Right hindlimb (tissue), 1 donor: ENCODE data around the gene MYH6.

ENCODE experiments used
- DNase-seq: peaks from one replicate; pipeline ENCODE4 v3.0.0-alpha.2; 2018

Gene MYH6

DNA sequence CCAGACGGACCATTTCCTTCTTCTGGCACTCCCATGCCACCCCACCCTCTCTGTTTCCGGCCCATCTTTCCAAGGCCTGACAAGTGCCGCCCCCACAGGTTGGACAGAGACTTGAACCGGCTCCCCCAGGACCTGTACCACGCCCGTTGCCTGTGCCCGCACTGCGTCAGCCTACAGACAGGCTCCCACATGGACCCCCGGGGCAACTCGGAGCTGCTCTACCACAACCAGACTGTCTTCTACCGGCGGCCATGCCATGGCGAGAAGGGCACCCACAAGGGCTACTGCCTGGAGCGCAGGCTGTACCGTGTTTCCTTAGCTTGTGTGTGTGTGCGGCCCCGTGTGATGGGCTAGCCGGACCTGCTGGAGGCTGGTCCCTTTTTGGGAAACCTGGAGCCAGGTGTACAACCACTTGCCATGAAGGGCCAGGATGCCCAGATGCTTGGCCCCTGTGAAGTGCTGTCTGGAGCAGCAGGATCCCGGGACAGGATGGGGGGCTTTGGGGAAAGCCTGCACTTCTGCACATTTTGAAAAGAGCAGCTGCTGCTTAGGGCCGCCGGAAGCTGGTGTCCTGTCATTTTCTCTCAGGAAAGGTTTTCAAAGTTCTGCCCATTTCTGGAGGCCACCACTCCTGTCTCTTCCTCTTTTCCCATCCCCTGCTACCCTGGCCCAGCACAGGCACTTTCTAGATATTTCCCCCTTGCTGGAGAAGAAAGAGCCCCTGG is 32.4 kb downstream of the MYH6 start:
- DNase-seq: no peak

DNA sequence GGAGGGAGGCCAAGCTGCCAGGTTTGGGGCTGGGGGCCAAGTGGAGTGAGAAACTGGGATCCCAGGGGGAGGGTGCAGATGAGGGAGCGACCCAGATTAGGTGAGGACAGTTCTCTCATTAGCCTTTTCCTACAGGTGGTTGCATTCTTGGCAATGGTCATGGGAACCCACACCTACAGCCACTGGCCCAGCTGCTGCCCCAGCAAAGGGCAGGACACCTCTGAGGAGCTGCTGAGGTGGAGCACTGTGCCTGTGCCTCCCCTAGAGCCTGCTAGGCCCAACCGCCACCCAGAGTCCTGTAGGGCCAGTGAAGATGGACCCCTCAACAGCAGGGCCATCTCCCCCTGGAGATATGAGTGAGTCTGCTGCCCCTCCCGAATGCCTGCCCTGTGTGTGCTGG is 35.0 kb downstream of the MYH6 start:
- DNase-seq: no peak

DNA sequence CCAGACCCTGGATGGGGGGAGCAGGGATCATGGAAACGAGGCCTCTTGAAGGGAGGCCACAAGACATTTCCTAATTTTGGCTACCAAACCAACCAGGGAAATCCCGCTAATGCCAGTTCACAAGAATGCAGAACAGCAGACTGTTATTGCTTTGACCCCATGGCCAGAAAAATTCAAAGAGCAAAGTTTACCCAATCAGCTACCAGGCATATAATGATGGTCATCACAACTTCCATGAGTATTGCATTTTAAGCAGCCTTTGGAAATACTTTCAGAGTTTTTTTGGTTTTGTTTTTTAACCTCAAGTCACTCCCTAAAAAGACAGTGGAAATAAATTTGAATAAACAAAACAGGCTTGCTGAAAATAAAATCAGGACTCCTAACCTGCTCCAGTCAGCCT is 35.6 kb downstream of the MYH6 start, which contains the start of gene IL25:
Gene IL25, plus strand, starts transcription at position 301 of the 400 bp plus-strand sequence.
- no peak for DNase-seq

DNA sequence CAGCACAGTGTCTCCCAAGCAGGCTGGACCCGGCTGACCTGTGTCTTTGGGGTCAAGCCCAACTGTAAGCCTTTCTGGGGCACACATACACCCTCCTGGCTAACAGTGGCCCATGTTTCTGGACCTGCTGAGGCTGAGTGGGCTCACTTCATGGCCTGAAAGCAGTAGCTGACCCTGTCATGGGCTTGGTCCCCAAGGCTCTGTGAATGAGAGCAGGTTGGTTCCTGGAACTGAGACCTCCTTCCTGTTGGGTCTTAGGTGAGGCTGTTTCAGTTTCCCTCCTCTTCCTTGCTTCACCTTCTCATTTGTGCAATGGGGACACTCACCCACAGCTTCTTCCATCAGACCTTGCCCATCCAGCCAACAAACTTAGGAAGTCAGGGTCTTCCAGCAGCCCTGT is 36.2 kb downstream of the MYH6 start:
- no peak for DNase-seq

DNA sequence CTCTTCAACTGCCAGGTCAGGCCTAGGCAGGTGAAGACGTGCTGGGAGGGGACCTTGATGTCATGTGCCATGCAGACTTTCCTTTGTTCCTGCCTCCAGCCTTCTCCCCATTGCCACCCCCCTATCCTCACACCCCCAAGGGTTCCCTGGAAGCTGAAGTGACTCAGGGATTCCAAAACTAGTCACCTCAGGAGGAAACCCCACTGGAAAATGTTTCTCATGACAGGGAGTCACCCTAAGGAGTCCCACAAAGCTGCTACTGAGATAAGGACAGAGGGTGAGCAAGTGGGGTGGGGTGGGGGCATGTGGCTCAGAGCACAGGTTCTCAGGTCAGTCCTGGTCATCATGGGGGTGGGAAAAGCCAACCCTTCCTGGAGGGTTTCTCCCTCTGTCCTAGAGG is 37.9 kb downstream of the MYH6 start:
- no peak for DNase-seq

DNA sequence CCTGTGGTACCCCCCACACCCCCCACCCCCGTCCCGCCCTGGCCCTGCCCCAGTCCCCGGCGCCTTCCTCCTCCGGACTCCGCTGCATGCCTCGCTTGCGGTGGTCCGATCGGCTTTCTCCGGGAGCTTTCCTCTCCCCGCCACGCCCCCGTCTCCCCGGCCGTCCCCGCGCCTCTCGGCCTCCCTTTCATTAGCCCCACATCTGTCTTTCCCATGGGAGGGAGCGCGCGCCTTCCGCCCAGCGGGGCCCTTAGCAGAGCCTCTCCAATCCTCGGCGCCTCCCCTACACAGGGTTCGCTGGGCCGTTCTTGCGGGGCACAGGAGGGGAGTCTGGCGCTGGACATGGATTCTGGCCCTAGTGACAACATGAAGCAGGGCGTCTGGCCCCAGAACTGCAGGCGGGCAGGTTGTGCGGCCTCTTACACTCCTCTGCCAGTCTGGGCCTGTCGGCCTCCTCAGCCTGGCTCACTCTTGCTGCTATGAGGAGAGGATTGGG is 41.6 kb downstream of the MYH6 start:
- peak; percentile 93 for DNase-seq

DNA sequence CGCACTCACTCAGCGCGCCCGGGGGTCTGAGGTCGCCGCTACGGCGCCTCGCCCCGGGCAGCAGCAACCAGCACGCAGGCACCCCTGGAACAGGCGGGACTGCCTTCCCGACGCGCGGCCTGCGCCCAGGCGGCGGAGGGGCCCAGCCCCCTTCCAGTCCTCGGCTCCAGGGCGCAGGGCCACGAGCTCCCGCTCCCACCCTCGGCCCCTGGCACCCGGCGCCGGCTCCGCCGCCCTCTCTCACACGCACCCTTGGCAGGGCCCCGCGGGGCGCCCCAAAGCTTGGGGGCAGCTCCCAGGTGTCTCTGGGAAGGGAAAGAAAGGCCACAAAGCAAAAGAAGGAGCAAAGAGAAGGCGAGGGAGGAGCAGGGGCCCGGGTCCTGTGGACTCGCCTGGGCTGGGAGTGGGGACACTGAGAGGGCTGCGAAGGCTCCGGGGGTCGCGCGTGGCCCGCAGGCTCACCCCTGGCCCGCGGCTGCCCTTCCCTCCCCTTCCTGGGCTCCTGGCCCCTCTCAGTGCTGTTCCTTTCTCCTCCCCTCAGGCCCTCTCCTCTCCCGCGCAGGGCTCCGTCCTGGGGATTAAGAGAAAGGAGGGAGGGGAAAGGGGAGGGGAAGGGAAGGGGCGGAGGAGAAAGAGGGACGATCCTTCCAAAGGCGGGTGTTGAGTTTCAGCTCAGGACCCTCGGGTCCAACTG is 42.2 kb downstream of the MYH6 start:
- no peak for DNase-seq

DNA sequence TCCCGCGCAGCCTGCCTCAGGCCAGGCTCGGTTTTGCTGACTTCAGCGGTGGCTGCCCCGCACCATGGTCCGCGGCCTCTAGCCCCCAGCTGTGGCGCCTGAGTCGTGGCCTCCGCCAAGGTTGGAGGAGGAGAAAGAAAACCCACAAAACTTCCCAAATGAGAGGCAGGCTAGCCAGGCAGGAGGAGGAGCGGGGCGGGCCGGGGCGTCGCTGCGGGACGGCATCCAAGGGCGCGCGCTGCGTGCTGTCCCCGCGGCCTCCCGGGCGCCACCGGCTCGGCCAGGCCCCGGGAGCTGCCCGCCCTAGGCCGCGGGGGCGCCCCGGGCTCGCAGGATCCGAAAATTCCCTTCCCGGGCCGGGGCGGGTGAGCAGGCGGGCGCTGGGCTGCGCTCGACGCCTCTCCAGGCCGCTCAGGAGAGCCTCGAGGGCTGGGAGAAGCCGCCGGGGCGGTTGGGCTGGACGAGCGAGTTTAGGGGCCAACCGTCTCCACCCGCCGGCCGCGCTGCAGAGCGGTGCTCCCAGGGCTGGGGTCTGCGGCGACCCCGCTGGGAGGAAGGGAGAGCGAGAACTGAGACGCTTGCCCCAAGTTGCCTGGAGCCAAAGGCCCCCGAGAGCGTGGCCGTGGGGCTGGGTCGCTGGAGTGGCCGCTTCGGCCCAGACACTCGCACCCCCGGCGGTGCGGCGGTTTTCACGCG is 42.9 kb downstream of the MYH6 start, which contains the start of gene EFS:
Gene EFS, minus strand, starts transcription at position 137 of the 696 bp plus-strand sequence. CDS start 147 bp downstream, outside the sequence.
- DNase-seq: peak; percentile 84

DNA sequence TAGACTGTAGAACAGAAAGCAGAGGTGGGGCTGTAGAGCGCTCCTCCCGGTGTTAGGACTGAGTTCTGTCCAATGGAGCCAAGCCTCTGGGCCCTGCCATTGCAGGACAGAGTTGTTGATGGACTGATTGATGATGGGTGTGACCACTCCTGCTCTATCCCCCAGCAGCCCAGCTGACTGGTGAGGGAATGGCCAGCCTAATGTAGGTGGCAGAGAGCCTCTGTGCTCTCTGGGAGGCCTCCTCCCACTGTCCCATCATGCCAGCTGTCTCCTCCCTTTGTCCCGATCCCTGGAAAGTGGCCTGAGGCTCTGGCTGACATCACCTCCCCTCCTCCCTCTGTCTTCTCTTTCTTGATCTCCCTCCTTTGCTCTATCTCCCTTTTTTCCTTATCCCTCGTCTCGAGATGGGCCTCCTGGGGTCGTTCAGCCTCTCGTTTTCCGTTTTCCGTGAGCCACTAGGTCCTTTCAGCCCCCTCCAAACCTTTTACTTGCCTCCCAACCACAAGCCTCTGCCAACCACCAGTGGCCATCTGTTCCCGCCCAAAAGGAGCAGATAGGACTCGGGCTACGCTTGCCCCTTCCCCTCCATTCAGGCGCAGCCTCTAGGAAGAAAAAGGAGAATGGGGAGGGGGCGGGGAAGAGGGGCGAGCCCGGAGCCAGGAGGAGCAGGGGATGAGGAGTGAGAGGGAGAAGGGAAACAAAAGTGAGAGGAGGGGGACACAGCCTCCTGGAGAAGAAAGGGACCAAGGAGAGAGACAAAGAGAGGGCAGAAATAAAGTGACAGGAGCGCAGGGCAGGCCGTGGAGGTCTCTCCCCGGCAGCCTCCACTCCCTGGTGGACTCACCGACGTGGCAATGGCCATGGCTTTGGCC is 43.7 kb downstream of the MYH6 start:
- DNase-seq: peak; percentile 72

DNA sequence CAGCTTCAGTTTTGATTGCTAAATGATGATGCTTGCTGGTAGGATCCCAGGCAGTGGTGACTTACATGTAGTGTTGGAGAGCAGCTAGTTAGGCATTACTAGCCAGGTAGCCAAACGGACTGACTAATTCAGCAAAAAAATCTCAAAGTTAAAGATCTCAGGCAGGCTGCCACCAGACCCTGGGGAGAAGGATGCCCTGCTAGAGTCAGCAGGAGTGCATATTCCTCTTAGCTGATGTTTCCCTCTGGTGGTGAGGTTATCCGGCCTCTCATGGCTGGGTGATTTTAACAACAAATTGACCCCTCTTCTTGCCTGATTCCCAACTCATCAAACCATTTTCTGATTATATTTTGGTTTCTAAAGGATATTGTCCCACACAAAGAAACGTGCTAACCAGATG is 45.9 kb downstream of the MYH6 start:
- no peak for DNase-seq

DNA sequence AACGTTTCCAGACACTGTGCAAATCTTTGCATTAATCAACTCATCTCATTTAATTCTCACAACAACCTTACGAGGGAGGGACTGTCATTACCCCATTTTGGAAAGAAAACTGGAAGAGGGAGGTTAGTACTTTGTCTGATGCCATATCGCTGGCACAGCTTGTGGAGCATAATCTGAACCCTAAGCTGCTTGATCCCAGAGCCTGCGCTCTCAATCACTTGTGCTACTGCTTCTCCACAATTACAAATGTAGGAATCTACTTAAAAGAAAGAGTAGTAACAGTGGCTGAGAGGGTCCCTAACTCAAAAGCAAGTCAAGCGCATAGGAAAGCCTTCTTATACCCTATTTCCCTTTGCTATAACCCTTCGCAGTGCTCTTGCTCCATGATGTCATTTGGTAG is 46.3 kb downstream of the MYH6 start:
- no peak for DNase-seq

DNA sequence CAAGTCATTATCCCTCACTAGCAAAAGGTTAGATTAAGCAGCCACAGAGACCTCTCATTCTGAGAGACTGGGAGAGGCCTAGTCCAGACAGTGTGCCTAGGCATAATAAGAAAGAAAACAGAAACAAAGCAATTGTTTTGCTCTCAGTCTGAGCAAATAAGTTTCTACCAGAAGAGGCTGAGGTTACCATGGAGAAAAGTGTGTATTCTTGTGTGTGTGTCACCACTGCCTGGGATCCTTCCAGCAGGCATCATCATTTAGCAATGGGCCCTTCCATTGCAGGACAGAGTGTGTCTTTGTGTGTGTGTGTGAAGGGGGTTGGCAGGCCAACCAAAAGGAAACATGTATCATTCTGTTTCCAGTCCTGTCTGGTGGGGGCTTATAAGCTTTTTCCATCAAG is 46.8 kb downstream of the MYH6 start:
- no peak for DNase-seq

DNA sequence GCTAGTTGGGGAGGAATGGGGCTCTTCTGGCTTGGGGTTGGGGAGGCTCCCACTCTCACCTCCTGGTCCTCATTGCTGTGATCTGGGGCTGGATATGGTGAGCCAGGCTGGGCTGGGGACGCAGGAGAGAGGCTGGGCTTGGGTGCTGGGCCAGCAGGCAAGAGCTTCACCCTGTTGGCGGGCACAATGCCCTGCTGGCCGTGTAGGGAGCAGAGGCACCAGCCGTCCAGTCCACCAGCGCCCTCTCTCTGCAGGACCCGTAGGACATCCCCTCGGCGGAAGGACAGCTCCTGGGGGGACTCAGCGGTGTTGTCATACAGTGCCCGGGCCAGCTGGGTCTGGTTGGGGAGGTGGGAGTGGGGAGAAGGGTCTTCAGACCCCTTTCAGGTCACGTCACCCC is 47.6 kb downstream of the MYH6 start:
- DNase-seq: no peak

DNA sequence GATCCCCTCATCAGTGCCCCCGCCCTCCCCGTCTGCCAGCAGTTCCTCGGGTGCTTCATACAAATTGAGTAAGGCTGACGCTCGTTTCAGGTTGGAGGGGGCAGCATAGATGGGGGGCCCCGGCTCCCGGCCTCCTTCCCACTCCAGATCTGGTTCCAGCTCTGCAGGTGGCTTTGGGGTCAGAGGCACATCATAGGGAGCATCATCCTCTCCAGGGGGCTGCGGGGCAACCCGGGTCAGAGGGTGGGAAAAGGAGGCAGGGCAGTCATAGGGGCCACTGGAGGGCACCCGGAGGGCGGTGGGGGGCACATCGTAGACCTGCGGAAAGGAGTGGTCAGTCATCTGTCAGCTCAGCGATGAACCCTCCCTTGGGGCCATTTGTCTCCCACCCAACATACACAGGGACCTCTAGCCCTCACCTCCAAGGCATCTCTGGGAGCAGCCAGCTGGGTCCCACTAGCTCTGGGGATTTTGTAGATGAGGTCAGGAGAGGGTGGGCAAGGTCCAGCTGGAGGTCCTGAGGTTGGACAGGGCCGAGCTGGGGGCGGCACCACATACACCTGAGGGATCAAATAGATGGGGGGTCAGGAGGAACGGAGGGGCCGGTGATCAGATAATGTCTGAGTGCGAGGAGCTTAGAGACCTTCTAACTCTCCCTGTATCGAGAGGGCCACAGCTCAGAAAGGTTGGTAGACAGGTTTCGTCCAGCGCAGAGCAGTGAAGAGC is 48.2 kb downstream of the MYH6 start:
- no peak for DNase-seq

DNA sequence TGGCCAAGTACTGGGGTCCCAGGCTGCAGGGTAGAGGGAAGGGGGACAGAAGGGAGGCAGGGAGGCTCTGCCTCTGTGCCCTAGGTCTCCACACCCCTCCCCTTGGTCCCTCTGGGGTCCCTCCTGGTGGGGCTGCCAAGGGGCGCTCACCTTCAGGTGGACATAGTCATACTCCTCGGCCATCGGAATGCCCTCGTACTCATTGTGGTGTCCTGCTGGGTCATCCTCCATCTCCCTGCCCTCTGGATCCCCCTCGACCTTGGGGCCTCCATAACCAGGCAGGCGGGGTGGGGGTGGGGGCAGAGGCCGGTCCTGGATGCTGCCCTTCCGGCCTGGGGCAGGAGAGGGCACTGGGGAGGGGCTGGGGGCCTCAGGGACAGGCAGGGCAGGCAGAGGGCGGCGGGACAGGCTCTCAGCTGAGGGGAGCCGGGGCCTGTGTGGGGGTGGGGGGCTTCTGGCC is 48.9 kb downstream of the MYH6 start:
- DNase-seq: no peak

DNA sequence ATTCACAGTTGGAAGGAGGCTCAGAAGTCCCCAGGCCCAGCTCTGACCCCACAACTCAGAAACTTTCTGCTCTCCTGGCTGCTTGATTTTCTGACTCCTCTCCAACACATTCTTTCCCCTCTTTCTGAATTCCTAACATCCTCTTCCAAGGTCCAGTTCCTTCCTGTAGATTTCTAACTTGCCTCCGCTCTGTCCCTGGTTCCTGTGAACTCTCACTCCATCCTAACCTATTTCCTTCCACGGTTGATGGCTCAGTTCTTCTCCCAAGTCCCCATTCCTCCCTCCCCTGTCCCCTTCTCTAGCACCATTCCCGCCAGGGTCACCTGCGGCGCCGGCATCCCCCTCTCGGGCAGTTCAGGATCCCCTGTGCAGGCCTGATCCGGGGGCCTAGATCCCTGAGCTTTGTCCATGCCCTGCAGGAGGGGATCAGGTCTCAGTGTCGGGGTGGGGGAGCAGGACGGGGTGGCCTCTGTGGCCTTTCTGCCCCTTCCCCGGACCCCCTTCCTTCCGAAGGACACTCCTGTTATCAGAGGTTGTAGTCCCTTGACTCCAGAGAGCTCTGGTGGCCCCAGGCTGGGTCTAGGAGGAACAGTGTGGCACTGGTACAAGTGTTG is 49.4 kb downstream of the MYH6 start:
- no peak for DNase-seq

DNA sequence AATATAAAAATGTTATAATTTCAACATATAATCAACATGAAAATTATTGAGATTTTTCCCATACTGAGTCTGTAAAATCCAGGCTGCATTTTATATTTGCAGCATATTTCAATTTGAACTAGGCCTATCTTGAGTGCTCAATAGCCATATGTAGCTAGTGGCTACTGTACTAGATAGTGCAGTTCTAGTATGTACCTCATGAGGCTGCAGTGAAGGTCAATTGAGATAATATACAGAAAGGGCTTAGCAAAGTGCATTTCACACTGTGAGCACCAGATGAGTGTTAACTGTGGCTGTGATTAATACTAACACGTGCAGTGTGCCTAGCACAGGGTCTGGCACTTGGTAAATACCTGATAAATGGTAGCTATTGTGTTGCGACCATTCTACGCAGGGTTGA is 50.0 kb downstream of the MYH6 start:
- no peak for DNase-seq

DNA sequence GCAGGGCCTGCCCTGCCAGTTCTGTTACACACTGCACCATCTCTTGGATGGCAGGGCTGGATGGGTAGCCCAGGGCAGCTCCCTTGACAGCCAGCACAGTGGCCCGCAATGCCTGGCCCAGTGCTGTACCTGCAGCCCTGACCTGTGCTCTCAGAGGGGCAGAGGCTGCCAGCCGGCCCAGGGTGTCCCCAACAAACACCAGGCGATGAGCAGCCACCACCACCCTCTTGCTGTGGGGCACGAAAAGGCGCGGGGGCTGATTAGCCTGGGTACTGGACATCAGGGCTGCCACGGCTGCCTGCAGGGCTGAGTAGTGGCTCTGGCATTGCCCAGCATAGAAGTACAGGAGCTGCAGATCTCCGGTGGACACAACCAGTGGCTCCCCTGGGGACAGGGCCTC is 50.8 kb downstream of the MYH6 start:
- no peak for DNase-seq

DNA sequence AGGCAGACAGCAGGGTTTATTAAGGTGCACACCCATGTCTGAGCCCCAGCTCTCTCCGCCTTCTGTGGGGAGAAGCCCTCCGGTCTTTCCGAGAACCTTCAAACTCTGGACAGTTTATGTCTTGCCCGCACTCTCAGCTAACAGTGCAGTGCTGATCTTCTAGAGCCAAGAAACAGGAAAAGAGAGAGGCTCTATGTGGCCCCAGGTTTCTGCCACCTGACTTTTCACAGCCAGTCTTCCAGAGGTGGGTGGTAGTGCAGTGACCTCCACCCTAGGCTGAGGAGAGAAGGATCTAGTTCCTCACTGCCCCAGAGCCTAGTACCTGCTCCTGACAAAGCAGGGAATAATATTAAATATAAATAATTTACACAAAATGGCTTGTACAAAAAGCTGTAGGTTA is 51.4 kb downstream of the MYH6 start:
- no peak for DNase-seq

DNA sequence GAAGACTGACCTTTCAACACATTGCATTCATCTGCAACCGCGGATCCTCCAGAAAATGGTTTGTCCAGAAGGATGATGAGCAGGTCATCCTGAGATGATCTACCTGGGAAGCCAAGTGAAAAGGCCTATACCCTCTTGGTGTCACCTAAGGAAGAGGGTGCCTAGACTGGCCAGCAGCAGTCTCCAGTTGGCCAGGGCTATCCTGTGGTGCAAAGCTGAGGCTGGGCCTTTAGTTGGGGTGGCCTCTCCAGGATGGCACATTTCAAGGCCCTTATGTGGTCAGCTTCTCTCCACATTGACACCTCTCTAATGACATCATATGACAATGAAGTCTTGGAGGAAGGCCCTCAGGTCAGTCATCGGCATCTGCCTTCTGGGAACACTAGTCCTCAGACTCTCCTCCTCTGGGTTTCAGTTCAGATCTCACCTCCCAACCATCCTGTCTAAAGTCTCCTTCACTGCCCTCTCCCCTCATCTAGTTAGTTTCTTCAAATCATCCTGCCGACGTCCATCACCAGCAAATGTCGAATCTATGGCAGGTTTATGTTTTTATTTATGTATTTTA is 52.1 kb downstream of the MYH6 start:
- DNase-seq: no peak

DNA sequence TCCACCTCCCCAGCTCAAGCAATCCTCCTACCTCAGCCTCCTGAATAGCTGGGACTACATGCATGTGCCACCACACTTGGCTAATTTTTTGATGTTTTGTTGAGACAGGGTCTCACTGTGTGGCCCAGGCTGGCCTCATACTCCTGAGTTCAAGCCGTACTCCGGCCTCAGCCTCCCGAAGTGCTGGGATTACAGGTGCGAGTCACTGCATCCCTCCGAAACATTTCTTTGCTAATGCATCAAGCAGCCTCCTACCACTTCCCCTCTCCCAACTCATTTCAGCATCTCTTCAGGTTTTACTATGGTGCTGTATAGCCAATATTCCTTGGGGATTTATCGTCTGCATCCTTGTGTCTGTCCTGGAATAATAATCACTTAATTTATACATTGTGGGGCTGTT is 53.1 kb downstream of the MYH6 start:
- DNase-seq: no peak
